ENCODE data around the gene IFIT3.

DNA sequence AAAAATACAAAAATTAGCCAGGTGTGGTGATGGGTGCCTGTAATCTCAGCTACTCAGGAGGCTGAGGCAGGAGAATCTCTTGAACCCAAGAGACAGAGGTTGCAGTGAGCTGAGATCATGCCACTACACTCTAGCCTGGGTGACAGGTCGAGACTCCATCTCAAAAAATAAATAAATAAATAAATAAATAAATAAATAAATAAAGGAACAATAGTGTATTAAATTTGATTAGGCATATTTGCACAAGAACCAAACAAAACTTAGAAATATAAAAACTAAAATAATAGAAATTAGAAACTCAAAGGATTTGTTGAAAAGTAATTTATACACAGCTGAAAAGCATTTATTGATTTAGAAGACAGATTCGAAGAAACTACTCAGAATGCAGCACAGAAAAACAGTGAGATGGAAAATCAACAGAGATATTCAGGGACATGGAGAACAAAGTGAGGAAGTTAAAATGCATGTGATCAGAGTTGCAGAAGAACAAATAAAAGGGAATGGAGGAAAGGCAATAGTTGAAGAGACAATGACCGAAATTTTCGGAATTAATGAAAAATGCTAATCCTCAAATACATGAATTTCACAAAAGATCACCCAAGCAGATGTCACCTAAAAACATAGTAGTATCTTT is 17.7 kb downstream of the IFIT3 start:
- TF ChIP-seq EZH2 (IDR thresholded peaks at IDR 0.05) (no peak), POLR2AphosphoS5 (IDR thresholded peaks at IDR 0.05; ENCODE audit: borderline replicate concordance, low read depth, low read length) (no peak), FOXP2 (optimal IDR thresholded peaks at IDR 0.05; ENCODE audit: control extremely low read depth, extremely low read length, insufficient read depth) (no peak)
